K562 (cell line): ENCODE data around the gene L3HYPDH. TPM values are rescaled to one million over a fixed set of nuclear protein-coding genes. Genes with fewer than 3 reads are reported as not detected.

Experiments used
- CBFA2T2 ChIP-seq: fragments of 450-650 bp; conservative IDR thresholded peaks from 2 replicates; pipeline ENCODE4 v1.6.1; 2017; ENCODE audit warnings: mild to moderate bottlenecking
- CREBBP ChIP-seq: IDR thresholded peaks from one replicate; pipeline ENCODE4 v1.6.1; 2012; ENCODE audit warnings: low read depth, mild to moderate bottlenecking, control low read depth, inconsistent platforms, low read length
- HDGF ChIP-seq: fragments of 450-650 bp; IDR thresholded peaks from 2 replicates; pipeline ENCODE4 v1.6.1; 2016
- JUN ChIP-seq, 2 experiments: sonication (generic) in 1 of 2; formaldehyde crosslinking in 1 of 2; IDR thresholded peaks; 2 replicates each; pipeline versions ENCODE4 v1.6.1 to v1.8.0; 2012 to 2022; ENCODE audit warnings: borderline replicate concordance in 2 of 2, mild to moderate bottlenecking in 2 of 2, improper control_type of control experiment in 1 of 2, low read depth in 1 of 2, low read length in 1 of 2, missing genetic modification reagents in 1 of 2
- NCOA1 ChIP-seq: fragments of 450-650 bp; IDR thresholded peaks from 2 replicates; pipeline ENCODE4 v1.6.1; 2016; ENCODE audit warnings: low read depth
- SMAD4 ChIP-seq: fragments of 250-450 bp; sonication (Bioruptor Pico); conservative IDR thresholded peaks from 2 replicates; pipeline ENCODE4 v1.8.0; 2021; ENCODE audit warnings: inconsistent platforms, mild to moderate bottlenecking, moderate library complexity
- YBX1 ChIP-seq: fragments of 450-650 bp; IDR thresholded peaks from 2 replicates; pipeline ENCODE4 v1.7.1; 2016; ENCODE audit warnings: mild to moderate bottlenecking
- ZNF212 ChIP-seq: fragments of 450-650 bp; formaldehyde crosslinking; IDR thresholded peaks from 2 replicates; pipeline ENCODE4 v1.4.0; 2020; ENCODE audit warnings: mild to moderate bottlenecking
- ZNF347 ChIP-seq: fragments of 450-650 bp; formaldehyde crosslinking; IDR thresholded peaks from 2 replicates; pipeline ENCODE4 v1.4.0; 2020; ENCODE audit warnings: low read depth, mild to moderate bottlenecking, moderate library complexity
- ZNF561 ChIP-seq: fragments of 450-650 bp; formaldehyde crosslinking; conservative IDR thresholded peaks from 2 replicates; pipeline ENCODE4 v1.4.0; 2020; ENCODE audit warnings: mild to moderate bottlenecking, moderate library complexity
- polyA plus RNA-seq, 8 experiments: library from polyadenylated mRNA; depleted of rRNA in 4 of 8; stranded (reverse) in 5 of 8; unstranded in 3 of 8; fragments of >200 nt; fragmentation: Nextera tagmentation in 2 of 8; fragmentation: Illumina TruSeq in 1 of 8; extraction: Ambion mirVana in 2 of 8; extraction: Trizol in 1 of 8; gene quantifications; 2 replicates each; pipeline versions ENCODE4 v1.2.1 to v1.2.3, GENCODE V29; 2011 to 2014; ENCODE audit warnings: inconsistent platforms in 1 of 8, missing spikeins in 1 of 8
- total RNA-seq, 7 experiments: library from RNA; depleted of rRNA in 6 of 7; stranded (reverse); fragments of >200 nt in 6 of 7; fragmentation: Illumina TruSeq in 2 of 7; extraction: Trizol in 2 of 7; gene quantifications; 2 replicates each; pipeline versions ENCODE4 v1.2.1 to v1.2.3, GENCODE V29; 2011 to 2021; ENCODE audit warnings: low replicate concordance in 1 of 7
- TF ChIP-seq, protein P1 (sequence below): fragments of 250-450 bp; sonication (Bioruptor Pico); IDR thresholded peaks from 2 replicates; pipeline ENCODE4 v1.5.0; 2021; ENCODE audit warnings: mild to moderate bottlenecking, moderate library complexity
- TF ChIP-seq, protein P2 (sequence below): sonication (generic); formaldehyde crosslinking; IDR thresholded peaks from 2 replicates; pipeline ENCODE4 v1.8.0; 2022; ENCODE audit warnings: mild to moderate bottlenecking, missing genetic modification reagents
- TF ChIP-seq, protein P3 (sequence below): fragments of 450-650 bp; IDR thresholded peaks from 2 replicates; pipeline ENCODE4 v1.6.1; 2014; ENCODE audit warnings: low read depth, mild to moderate bottlenecking, moderate library complexity, borderline replicate concordance
- TF ChIP-seq, protein P4 (sequence below): sonication (generic); formaldehyde crosslinking; IDR thresholded peaks from 2 replicates; pipeline ENCODE4 v1.8.1; 2023; ENCODE audit warnings: mild to moderate bottlenecking, missing genetic modification reagents
- TF ChIP-seq, protein P5 (sequence below): fragments of 450-650 bp; IDR thresholded peaks from 2 replicates; pipeline ENCODE4 v1.6.1; 2016; ENCODE audit warnings: antibody characterized with exemption
- TF ChIP-seq, protein P6 (sequence below): fragments of 450-650 bp; IDR thresholded peaks from 2 replicates; pipeline ENCODE4 v1.6.1; 2017; ENCODE audit warnings: mild to moderate bottlenecking, moderate library complexity

Gene L3HYPDH
- total and polyA plus RNA-seq, 9 of the 15 experiments (the other 6 are each of a cell fraction or from before 2014, with no cell fraction given), result 12.8 to 36.5 (median 19.3) TPM

DNA sequence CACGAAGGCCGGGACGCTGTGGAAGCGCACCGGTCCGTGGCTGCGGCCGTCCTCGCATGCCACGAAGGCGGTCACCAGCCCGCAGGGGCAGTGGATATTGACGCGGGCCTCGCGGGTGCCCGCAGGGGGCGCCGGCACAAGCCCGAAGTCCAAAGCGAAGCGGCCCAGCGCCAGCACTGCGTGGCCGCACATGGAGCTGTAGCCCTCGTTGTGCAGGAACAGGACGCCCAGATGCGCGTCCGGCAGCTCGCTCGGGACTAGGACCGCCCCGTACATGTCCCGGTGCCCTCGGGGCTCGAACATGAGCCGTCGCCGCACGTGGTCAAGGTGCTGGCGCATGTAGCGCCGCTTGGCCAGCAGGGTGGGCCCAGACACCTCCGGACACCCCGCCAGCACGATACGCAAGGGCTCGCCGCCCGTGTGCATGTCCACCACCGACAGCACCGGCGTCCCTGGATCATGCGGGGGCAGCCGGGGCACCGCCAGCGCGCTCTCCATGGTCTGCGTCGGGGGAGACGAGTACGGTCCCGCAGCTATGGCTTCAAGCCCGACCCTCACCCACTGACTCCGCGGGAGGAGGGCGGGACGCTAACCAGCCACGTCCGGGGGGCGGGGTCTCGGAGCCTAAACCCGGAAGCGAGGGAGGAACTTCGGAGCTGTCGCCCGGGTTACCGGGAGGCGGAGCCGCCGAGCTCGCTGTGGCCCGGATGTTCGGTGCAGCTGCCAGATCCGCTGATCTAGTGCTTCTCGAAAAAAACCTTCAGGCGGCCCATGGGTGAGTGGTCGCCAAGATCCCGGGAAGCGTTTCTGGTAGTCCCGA lies at the start of gene L3HYPDH, which contains the start of gene JKAMP (continued):
- TF ChIP-seq, protein P1, sequence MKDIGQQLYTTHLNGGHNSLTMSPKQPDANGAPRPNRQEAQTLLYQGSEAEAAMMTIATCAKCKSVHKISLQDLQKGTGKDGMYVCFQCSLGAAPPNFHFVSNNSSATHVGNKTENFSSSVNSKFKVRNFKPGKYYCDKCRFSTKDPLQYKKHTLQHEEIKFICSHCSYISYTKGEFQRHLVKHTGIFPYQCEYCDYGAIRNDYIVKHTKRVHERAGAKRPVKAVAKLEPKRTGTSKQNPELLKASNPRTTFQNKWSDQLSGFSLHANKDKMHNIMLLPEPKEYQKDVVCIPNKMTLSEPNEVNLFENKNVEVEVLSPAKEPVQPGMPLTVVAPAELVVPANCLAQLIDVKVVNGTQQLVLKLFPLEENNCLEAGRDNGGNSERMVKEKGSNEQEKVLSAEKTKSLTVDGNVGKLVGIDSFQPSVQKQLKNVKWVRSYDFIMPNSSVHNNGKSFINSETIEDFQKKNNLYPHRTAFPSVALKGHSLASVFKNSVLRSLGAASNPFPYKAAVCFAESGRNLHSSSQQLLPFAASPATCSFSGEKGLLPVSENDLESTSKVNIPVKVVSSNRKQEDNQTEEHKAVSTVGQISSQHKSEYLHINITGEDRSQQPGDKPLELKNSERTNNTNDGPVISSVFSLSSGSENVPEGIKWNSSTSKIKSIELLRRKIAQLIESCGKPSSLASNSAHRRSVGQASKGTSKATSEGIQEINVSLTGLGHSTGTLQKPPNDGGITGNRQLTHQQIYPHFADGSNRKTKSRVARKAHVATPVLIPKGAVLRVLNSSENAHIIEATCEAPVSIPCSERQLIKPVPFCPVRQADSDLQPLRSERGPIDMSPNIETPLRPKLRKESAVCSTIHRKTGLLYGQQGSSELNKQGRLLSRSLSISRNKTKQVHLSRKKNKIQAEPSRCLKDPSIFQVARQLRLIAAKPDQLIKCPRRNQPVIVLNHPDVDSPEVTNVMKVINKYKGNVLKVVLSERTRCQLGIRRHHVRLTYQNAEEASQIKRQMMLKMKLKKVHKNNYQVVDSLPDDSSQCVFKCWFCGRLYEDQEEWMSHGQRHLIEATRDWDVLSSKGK (CRISPR knock-in tag), result no peak
- TF ChIP-seq, protein P2, sequence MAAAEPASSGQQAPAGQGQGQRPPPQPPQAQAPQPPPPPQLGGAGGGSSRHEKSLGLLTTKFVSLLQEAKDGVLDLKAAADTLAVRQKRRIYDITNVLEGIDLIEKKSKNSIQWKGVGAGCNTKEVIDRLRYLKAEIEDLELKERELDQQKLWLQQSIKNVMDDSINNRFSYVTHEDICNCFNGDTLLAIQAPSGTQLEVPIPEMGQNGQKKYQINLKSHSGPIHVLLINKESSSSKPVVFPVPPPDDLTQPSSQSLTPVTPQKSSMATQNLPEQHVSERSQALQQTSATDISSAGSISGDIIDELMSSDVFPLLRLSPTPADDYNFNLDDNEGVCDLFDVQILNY (CRISPR knock-in tag), result 0 out of 2 replicates have a peak, but pooled peaks have one; percentile 25
- TF ChIP-seq ZNF212 (no peak), CREBBP (no peak), ZNF347 (CRISPR knock-in tag) (no peak), HDGF (no peak), CBFA2T2 (no peak), JUN (IDR thresholded peaks at IDR 0.05; ENCODE audit: borderline replicate concordance, low read depth, low read length) (no peak; the same call in 1 of the 2 replicates), JUN (CRISPR knock-in tag; IDR thresholded peaks at IDR 0.05; ENCODE audit: borderline replicate concordance) (0 out of 2 replicates have a peak, but pooled peaks have one; percentile 70), NCOA1 (no peak), SMAD4 (CRISPR knock-in tag) (peak; percentile 52; the same call in 1 of the 2 replicates), YBX1 (no peak), ZNF561 (CRISPR knock-in tag) (no peak)
- TF ChIP-seq, protein P3, sequence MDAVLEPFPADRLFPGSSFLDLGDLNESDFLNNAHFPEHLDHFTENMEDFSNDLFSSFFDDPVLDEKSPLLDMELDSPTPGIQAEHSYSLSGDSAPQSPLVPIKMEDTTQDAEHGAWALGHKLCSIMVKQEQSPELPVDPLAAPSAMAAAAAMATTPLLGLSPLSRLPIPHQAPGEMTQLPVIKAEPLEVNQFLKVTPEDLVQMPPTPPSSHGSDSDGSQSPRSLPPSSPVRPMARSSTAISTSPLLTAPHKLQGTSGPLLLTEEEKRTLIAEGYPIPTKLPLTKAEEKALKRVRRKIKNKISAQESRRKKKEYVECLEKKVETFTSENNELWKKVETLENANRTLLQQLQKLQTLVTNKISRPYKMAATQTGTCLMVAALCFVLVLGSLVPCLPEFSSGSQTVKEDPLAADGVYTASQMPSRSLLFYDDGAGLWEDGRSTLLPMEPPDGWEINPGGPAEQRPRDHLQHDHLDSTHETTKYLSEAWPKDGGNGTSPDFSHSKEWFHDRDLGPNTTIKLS, result peak; percentile 92
- TF ChIP-seq, protein P4, sequence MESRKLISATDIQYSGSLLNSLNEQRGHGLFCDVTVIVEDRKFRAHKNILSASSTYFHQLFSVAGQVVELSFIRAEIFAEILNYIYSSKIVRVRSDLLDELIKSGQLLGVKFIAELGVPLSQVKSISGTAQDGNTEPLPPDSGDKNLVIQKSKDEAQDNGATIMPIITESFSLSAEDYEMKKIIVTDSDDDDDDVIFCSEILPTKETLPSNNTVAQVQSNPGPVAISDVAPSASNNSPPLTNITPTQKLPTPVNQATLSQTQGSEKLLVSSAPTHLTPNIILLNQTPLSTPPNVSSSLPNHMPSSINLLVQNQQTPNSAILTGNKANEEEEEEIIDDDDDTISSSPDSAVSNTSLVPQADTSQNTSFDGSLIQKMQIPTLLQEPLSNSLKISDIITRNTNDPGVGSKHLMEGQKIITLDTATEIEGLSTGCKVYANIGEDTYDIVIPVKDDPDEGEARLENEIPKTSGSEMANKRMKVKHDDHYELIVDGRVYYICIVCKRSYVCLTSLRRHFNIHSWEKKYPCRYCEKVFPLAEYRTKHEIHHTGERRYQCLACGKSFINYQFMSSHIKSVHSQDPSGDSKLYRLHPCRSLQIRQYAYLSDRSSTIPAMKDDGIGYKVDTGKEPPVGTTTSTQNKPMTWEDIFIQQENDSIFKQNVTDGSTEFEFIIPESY (CRISPR knock-in tag), result peak; percentile 78
- TF ChIP-seq, protein P5, sequence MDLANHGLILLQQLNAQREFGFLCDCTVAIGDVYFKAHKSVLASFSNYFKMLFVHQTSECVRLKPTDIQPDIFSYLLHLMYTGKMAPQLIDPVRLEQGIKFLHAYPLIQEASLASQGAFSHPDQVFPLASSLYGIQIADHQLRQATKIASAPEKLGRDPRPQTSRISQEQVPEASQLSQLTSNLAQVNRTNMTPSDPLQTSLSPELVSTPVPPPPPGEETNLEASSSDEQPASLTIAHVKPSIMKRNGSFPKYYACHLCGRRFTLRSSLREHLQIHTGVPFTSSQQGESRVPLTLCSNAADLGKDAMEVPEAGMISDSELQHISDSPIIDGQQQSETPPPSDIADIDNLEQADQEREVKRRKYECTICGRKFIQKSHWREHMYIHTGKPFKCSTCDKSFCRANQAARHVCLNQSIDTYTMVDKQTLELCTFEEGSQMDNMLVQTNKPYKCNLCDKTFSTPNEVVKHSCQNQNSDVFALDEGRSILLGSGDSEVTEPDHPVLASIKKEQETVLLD, result no peak
- TF ChIP-seq, protein P6, sequence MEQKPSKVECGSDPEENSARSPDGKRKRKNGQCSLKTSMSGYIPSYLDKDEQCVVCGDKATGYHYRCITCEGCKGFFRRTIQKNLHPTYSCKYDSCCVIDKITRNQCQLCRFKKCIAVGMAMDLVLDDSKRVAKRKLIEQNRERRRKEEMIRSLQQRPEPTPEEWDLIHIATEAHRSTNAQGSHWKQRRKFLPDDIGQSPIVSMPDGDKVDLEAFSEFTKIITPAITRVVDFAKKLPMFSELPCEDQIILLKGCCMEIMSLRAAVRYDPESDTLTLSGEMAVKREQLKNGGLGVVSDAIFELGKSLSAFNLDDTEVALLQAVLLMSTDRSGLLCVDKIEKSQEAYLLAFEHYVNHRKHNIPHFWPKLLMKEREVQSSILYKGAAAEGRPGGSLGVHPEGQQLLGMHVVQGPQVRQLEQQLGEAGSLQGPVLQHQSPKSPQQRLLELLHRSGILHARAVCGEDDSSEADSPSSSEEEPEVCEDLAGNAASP, result no peak
